GM06990 (cell line): ENCODE results near the gene SDK2.

ENCODE experiments used
- DNase-seq: peaks from one replicate; pipeline ENCODE4 v3.0.0-alpha.2; 2011; ENCODE audit not compliant: insufficient read length; ENCODE audit errors: extremely low read depth
- H3K27me3 ChIP-seq: replicated peaks from 2 replicates; pipeline ENCODE4 v1.6.0; 2011; ENCODE audit warnings: low read length; ENCODE audit not compliant: control insufficient read depth, insufficient read depth
- H3K36me3 ChIP-seq: 2 replicates; pipeline ENCODE4 v1.5.1; 2011; ENCODE audit warnings: low read length; ENCODE audit not compliant: control insufficient read depth, insufficient read depth
- H3K4me3 ChIP-seq: replicated peaks from 2 replicates; pipeline ENCODE4 v1.5.1; 2011; ENCODE audit warnings: low read depth, mild to moderate bottlenecking, control low read depth, low read length
- CTCF ChIP-seq: IDR thresholded peaks from 2 replicates; pipeline ENCODE4 v1.5.1; 2011; ENCODE audit warnings: low read length, control low read depth, mild to moderate bottlenecking, inconsistent platforms; ENCODE audit not compliant: insufficient read depth, poor library complexity, severe bottlenecking

Gene SDK2

GRCh38 chr17:73522696-73523095, 121.5 kb downstream of the SDK2 start:
- DNase-seq: no peak
- H3K36me3 ChIP-seq: no peaks in the 10 kb centered on the region
- H3K4me3 ChIP-seq: no peak overlapping the region
- no peak for TF ChIP-seq CTCF
- H3K27me3 ChIP-seq: peaks cover 1% of the 10 kb centered on the region; the same call in 1 of the 2 replicates

- no peak for TF ChIP-seq CTCF
- no peak for DNase-seq
- peaks cover 4% of the 10 kb centered on the region for H3K27me3 ChIP-seq
Observed at GRCh38 chr17:73522107-73522506, 122.1 kb downstream of the SDK2 start.

GRCh38 chr17:73521376-73521775, 122.9 kb downstream of the SDK2 start:
- TF ChIP-seq CTCF: no peak
- peaks cover 4% of the 10 kb centered on the region for H3K27me3 ChIP-seq
- H3K4me3 ChIP-seq: no peak overlapping the region
- no peaks in the 10 kb centered on the region for H3K36me3 ChIP-seq
- no peak for DNase-seq

More at GRCh38 chr17:73522107-73522506, 122.1 kb downstream of the SDK2 start:
- H3K4me3 ChIP-seq: no peak overlapping the region
- H3K36me3 ChIP-seq: no peaks in the 10 kb centered on the region

GRCh38 chr17:73520369-73520761, 123.9 kb downstream of the SDK2 start:
- TF ChIP-seq CTCF: no peak
- Histone ChIP-seq H3K27me3 (peaks cover 4% of the 10 kb centered on the region), H3K36me3 (no peaks in the 10 kb centered on the region), H3K4me3 (no peak overlapping the region)
- DNase-seq: no peak

- peaks cover 4% of the 10 kb centered on the region for H3K27me3 ChIP-seq
Observed at GRCh38 chr17:73519714-73520368, 124.4 kb downstream of the SDK2 start.

More at GRCh38 chr17:73519714-73520368, 124.4 kb downstream of the SDK2 start:
- H3K36me3 ChIP-seq: no peaks in the 10 kb centered on the region
- no peak for TF ChIP-seq CTCF
- no peak for DNase-seq
- no peak overlapping the region for H3K4me3 ChIP-seq
